PC-3 (cell line): ENCODE measurements around the gene C1orf21. TPM values are rescaled to one million over a fixed set of nuclear protein-coding genes. Genes with fewer than 3 reads are reported as not detected.

Source experiments
- ATAC-seq: fragments of 200-7000 bp; cut with Tn5 transposase; 2 replicates; pipeline ENCODE4 v1.9.1; 2020; ENCODE audit warnings: mild to moderate bottlenecking, moderate library complexity
- BruUV-seq: library from RNA; stranded (reverse); fragments of 400-500 nt; replicated peaks from 2 replicates; lab custom pipeline; 2021; lab: Mats Ljungman, UMichigan
- CTCF ChIA-PET: fragments of 300-600 bp; sonication (Branson Sonifier 250); formaldehyde crosslinking; loops from one replicate; lab custom pipeline; 2022; ENCODE audit warnings: antibody characterized with exemption; lab: Charles Lee
- POLR2A ChIA-PET: fragments of 300-600 bp; sonication (Branson Sonifier 250); formaldehyde crosslinking; loops from one replicate; lab custom pipeline; 2022; ENCODE audit warnings: antibody characterized with exemption; ENCODE audit not compliant: unreplicated experiment; lab: Charles Lee
- DNase-seq: peaks from one replicate; pipeline ENCODE4 v3.0.0-alpha.2; 2015
- H2AFZ ChIP-seq: fragments of 300-600 bp; sonication (generic); 2 replicates; pipeline ENCODE4 v1.6.0; 2016; ENCODE audit warnings: antibody characterized with exemption, low read length
- H3F3A ChIP-seq: fragments of 300-600 bp; sonication (generic); one replicate; pipeline ENCODE4 v1.6.0; 2017; ENCODE audit warnings: antibody characterized with exemption, low read length, control low read depth, mild to moderate bottlenecking; ENCODE audit not compliant: unreplicated experiment
- H3K27ac ChIP-seq: fragments of 300-600 bp; sonication (generic); 2 replicates; pipeline ENCODE4 v1.5.1; 2016; ENCODE audit warnings: mild to moderate bottlenecking, low read length
- H3K27me3 ChIP-seq: fragments of 300-600 bp; sonication (generic); 2 replicates; pipeline ENCODE4 v1.6.1; 2016; ENCODE audit warnings: low read length, mixed read lengths
- H3K36me3 ChIP-seq: fragments of 300-600 bp; sonication (generic); 2 replicates; pipeline ENCODE4 v1.6.1; 2016; ENCODE audit warnings: low read depth, mixed run types, low read length, mixed read lengths
- H3K4me1 ChIP-seq: fragments of 300-600 bp; sonication (generic); 2 replicates; pipeline ENCODE4 v1.5.1; 2016; ENCODE audit warnings: low read length; ENCODE audit not compliant: insufficient read depth
- H3K4me2 ChIP-seq: fragments of 300-600 bp; sonication (generic); 2 replicates; pipeline ENCODE4 v1.6.0; 2016; ENCODE audit warnings: low read length
- H3K4me3 ChIP-seq: fragments of 300-600 bp; sonication (generic); 2 replicates; pipeline ENCODE4 v1.5.1; 2016; ENCODE audit warnings: mild to moderate bottlenecking, low read length, mixed read lengths
- H3K79me2 ChIP-seq: fragments of 300-600 bp; sonication (generic); 2 replicates; pipeline ENCODE4 v1.6.1; 2017; ENCODE audit warnings: low read length, mixed read lengths
- H3K9ac ChIP-seq: fragments of 300-600 bp; sonication (generic); 2 replicates; pipeline ENCODE4 v1.6.0; 2016; ENCODE audit warnings: mild to moderate bottlenecking, low read length
- H3K9me2 ChIP-seq: fragments of 300-600 bp; sonication (generic); replicated peaks from 2 replicates; pipeline ENCODE4 v1.6.1; 2016; ENCODE audit warnings: mixed run types, low read length, mixed read lengths
- H3K9me3 ChIP-seq: fragments of 300-600 bp; sonication (generic); 2 replicates; pipeline ENCODE4 v1.6.1; 2016; ENCODE audit warnings: low read length, mixed read lengths
- H4K20me1 ChIP-seq: fragments of 300-600 bp; sonication (generic); 2 replicates; pipeline ENCODE4 v1.6.1; 2016; ENCODE audit warnings: low read length, mixed read lengths
- CTCF ChIP-seq: fragments of 300-600 bp; sonication (generic); conservative IDR thresholded peaks from 2 replicates; pipeline ENCODE4 v1.5.1; 2017; ENCODE audit warnings: antibody characterized with exemption, low read depth, mild to moderate bottlenecking, low read length
- EZH2 ChIP-seq: fragments of 300-600 bp; sonication (generic); IDR thresholded peaks from one replicate; pipeline ENCODE4 v1.6.1; 2017; ENCODE audit warnings: antibody characterized with exemption, mild to moderate bottlenecking, low read length; ENCODE audit not compliant: unreplicated experiment
- EZH2phosphoT487 ChIP-seq: fragments of 300-600 bp; sonication (generic); IDR thresholded peaks from 2 replicates; pipeline ENCODE4 v1.6.1; 2018; ENCODE audit warnings: mild to moderate bottlenecking, antibody characterized with exemption, low read length, borderline replicate concordance
- intact Hi-C: fragments of 100-400 bp; cut with micrococcal nuclease; formaldehyde crosslinking; loops from 2 replicates; pipeline ENCODE4 v1.9.0; 2023
- total RNA-seq: library from RNA; depleted of rRNA; stranded (reverse); fragments of >200 nt; gene quantifications from 2 replicates; pipeline ENCODE4 v1.2.3, GENCODE V29; 2014

The C1orf21 gene
- total RNA-seq, 1 experiment from 2014 or later: 1.3 TPM

- Histone ChIP-seq H3K4me3 (peak overlapping the region; percentile 41; the same call in 1 of the 2 replicates), H3K27me3 (no peaks in the 10 kb centered on the region), H2AFZ (0 out of 2 replicates have a peak overlapping the region, but pooled peaks have one; percentile 10), H3F3A (no peaks in the 10 kb centered on the region), H3K9me3 (no peaks in the 10 kb centered on the region), H3K27ac (peak overlapping the region; percentile 87), H3K9me2 (no peaks in the 10 kb centered on the region), H3K4me2 (peak overlapping the region; percentile 75), H3K79me2 (no peaks in the 10 kb centered on the region), H3K9ac (peak overlapping the region; percentile 39), H3K4me1 (peaks cover 45% of the 10 kb centered on the region), H3K36me3 (no peaks in the 10 kb centered on the region), H4K20me1 (no peaks in the 10 kb centered on the region)
- DNase-seq (peak; percentile 83), ATAC-seq (peak; percentile 33)
- intact Hi-C loops: loop anchor here (5.0 kb wide), 1 partner anchor 72 kb away; no protein-coding TSS in a partner anchor
- CTCF ChIA-PET: no interaction called here
- no peak for TF ChIP-seq EZH2
- no peak for TF ChIP-seq CTCF
- no peak for TF ChIP-seq EZH2phosphoT487
- no TSS peak for BruUV-seq
- POLR2A ChIA-PET: no interaction called here
These were observed 203.4 kb downstream of the C1orf21 start for GRCh38 chr1:184590163-184590750.

GRCh38 chr1:184593597-184593996 is 206.8 kb downstream of the C1orf21 start:
- peak; percentile 89 for DNase-seq
- POLR2A ChIA-PET: no interaction called here
- no peaks in the 10 kb centered on the region for H3K27me3 ChIP-seq
- H2AFZ ChIP-seq: no peak overlapping the region
- H3K9me2 ChIP-seq: no peaks in the 10 kb centered on the region
- no peaks in the 10 kb centered on the region for H3K9me3 ChIP-seq
- H3K4me1 ChIP-seq: peaks cover 56% of the 10 kb centered on the region
- no peaks in the 10 kb centered on the region for H3F3A ChIP-seq
- CTCF ChIA-PET: no interaction called here
- peak; percentile 97 for ATAC-seq
- H3K79me2 ChIP-seq: no peaks in the 10 kb centered on the region
- H3K27ac ChIP-seq: peak overlapping the region; percentile 99
- intact Hi-C loops: loop anchor here (5.0 kb wide), 1 partner anchor 69 kb away; no protein-coding TSS in a partner anchor
- peak overlapping the region; percentile 90 for H3K9ac ChIP-seq
- TF ChIP-seq EZH2phosphoT487: no peak
- no peak for TF ChIP-seq CTCF
- no peak for TF ChIP-seq EZH2
- peak overlapping the region; percentile 68 for H3K4me2 ChIP-seq
- H4K20me1 ChIP-seq: no peaks in the 10 kb centered on the region
- no peak overlapping the region for H3K4me3 ChIP-seq
- no peaks in the 10 kb centered on the region for H3K36me3 ChIP-seq
- BruUV-seq: no TSS peak

DNA sequence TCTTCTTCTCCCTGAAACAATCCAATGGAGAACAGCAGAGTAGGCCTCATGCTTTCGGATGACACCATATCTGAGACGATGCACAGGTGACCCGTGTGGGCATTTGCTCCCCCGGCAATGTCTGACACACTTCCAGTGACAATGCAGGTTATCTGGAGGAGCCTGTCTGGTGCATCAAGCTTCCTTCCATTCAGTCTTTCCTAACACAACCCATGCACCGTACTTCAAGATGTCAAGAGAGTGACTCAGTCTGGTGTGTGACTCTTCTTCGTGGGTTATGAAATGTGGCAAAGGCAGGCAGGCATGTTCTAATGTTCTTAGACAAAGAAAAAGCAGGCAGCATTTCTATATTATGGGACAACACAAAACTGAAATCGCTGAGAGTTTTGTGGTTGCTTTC is 208.8 kb downstream of the C1orf21 start:
- H3K27ac ChIP-seq: peak overlapping the region; percentile 99
- no peak overlapping the region for H3K4me3 ChIP-seq
- no peaks in the 10 kb centered on the region for H3K9me3 ChIP-seq
- peaks cover 42% of the 10 kb centered on the region for H3K4me1 ChIP-seq
- BruUV-seq: no TSS peak
- ATAC-seq (no peak), DNase-seq (peak; percentile 70)
- H2AFZ ChIP-seq: no peak overlapping the region
- H3K36me3 ChIP-seq: no peaks in the 10 kb centered on the region
- ChIA-PET POLR2A (no interaction called here), CTCF (no interaction called here)
- H4K20me1 ChIP-seq: no peaks in the 10 kb centered on the region
- no peaks in the 10 kb centered on the region for H3F3A ChIP-seq
- TF ChIP-seq EZH2: no peak
- no peak for TF ChIP-seq CTCF
- TF ChIP-seq EZH2phosphoT487: no peak
- H3K9me2 ChIP-seq: no peaks in the 10 kb centered on the region
- peak overlapping the region; percentile 90; the same call in 1 of the 2 replicates for H3K9ac ChIP-seq
- H3K79me2 ChIP-seq: no peaks in the 10 kb centered on the region
- intact Hi-C loops: no loop called here
- H3K4me2 ChIP-seq: peak overlapping the region; percentile 47; the same call in 1 of the 2 replicates
- H3K27me3 ChIP-seq: no peaks in the 10 kb centered on the region
